GM23338 (cell line): Measurements from ENCODE around the gene LDLRAD3. TPM values are rescaled to one million over a fixed set of nuclear protein-coding genes. Genes with fewer than 3 reads are reported as not detected.

Source experiments
- ATAC-seq: fragments of 200-7000 bp; cut with Tn5 transposase; 3 replicates; pipeline ENCODE4 v1.9.1; 2020
- DNase-seq: peaks from one replicate; pipeline ENCODE4 v3.0.0-alpha.2; 2015; ENCODE audit warnings: low spot score
- H2AFZ ChIP-seq: fragments of 200-600 bp; sonication (generic); 2 replicates; pipeline ENCODE4 v1.8.0; 2016; ENCODE audit warnings: antibody characterized with exemption, mild to moderate bottlenecking, moderate library complexity
- H3F3A ChIP-seq: fragments of 200-600 bp; sonication (generic); replicated peaks from 2 replicates; pipeline ENCODE4 v1.8.0; 2017; ENCODE audit warnings: antibody characterized with exemption, mixed run types, low read depth
- H3K27ac ChIP-seq: fragments of 200-600 bp; sonication (generic); 2 replicates; pipeline ENCODE4 v1.6.1; 2016; ENCODE audit warnings: low read depth
- H3K27me3 ChIP-seq: fragments of 200-600 bp; sonication (generic); 2 replicates; pipeline ENCODE4 v1.8.0; 2016; ENCODE audit warnings: mild to moderate bottlenecking, mixed run types, moderate library complexity; ENCODE audit not compliant: insufficient read depth
- H3K36me3 ChIP-seq: fragments of 200-600 bp; sonication (generic); 2 replicates; pipeline ENCODE4 v1.8.0; 2016; ENCODE audit warnings: mild to moderate bottlenecking; ENCODE audit not compliant: insufficient read depth
- H3K4me1 ChIP-seq: fragments of 200-600 bp; sonication (generic); 2 replicates; pipeline ENCODE4 v1.8.0; 2016; ENCODE audit warnings: mild to moderate bottlenecking, moderate library complexity; ENCODE audit not compliant: insufficient read depth
- H3K4me2 ChIP-seq: fragments of 200-600 bp; sonication (generic); 2 replicates; pipeline ENCODE4 v1.7.1; 2017; ENCODE audit warnings: mixed run types
- H3K4me3 ChIP-seq: fragments of 200-600 bp; sonication (generic); 2 replicates; pipeline ENCODE4 v1.6.1; 2016; ENCODE audit warnings: mixed run types
- H3K79me2 ChIP-seq: fragments of 200-600 bp; sonication (generic); replicated peaks from 2 replicates; pipeline ENCODE4 v1.8.0; 2017; ENCODE audit warnings: mild to moderate bottlenecking; ENCODE audit not compliant: insufficient read depth
- H3K9me2 ChIP-seq: fragments of 200-600 bp; sonication (generic); 2 replicates; pipeline ENCODE4 v1.8.0; 2017; ENCODE audit not compliant: insufficient read depth
- H4K20me1 ChIP-seq: fragments of 200-600 bp; sonication (generic); replicated peaks from 2 replicates; pipeline ENCODE4 v1.8.0; 2017; ENCODE audit warnings: mild to moderate bottlenecking; ENCODE audit not compliant: insufficient read depth
- H3K27ac Mint-ChIP-seq: 2 replicates; pipeline ENCODE4 v1.8.0; 2020; ENCODE audit warnings: inconsistent platforms, mild to moderate bottlenecking, moderate library complexity, mixed read lengths
- H3K27me3 Mint-ChIP-seq: 3 replicates; pipeline ENCODE4 v1.8.0; 2022; ENCODE audit warnings: low read depth, mild to moderate bottlenecking, moderate library complexity, mixed read lengths, inconsistent platforms; ENCODE audit not compliant: insufficient read depth, poor library complexity
- H3K36me3 Mint-ChIP-seq: 3 replicates; pipeline ENCODE4 v1.8.0; 2021; ENCODE audit warnings: low read depth, mild to moderate bottlenecking, inconsistent platforms, moderate library complexity, mixed read lengths
- H3K4me1 Mint-ChIP-seq: 3 replicates; pipeline ENCODE4 v1.8.0; 2020; ENCODE audit warnings: mild to moderate bottlenecking, inconsistent platforms, mixed read lengths
- H3K4me3 Mint-ChIP-seq: 3 replicates; pipeline ENCODE4 v1.8.0; 2021; ENCODE audit warnings: moderate library complexity, mild to moderate bottlenecking, inconsistent platforms, mixed read lengths
- H3K9me3 Mint-ChIP-seq: 3 replicates; pipeline ENCODE4 v1.8.0; 2020; ENCODE audit warnings: moderate library complexity, mild to moderate bottlenecking, inconsistent platforms, mixed read lengths
- CREB1 ChIP-seq: fragments of 250-450 bp; sonication (Bioruptor Pico); IDR thresholded peaks from 2 replicates; pipeline ENCODE4 v1.5.0; 2020; ENCODE audit warnings: low read depth, mild to moderate bottlenecking, moderate library complexity
- CTCF ChIP-seq, 2 experiments: fragments of 200-600 bp in 1 of 2; sonication (generic) in 1 of 2; conservative IDR thresholded peaks; 2 replicates each; pipeline versions ENCODE4 v1.5.1 to v1.6.1; 2016 to 2017; ENCODE audit warnings: antibody characterized with exemption in 2 of 2, low read depth in 2 of 2, mild to moderate bottlenecking in 2 of 2, moderate library complexity in 1 of 2
- ETS1 ChIP-seq: IDR thresholded peaks from 2 replicates; pipeline ENCODE4 v1.6.1; 2016; ENCODE audit warnings: antibody characterized with exemption
- EZH2 ChIP-seq: fragments of 200-600 bp; sonication (generic); IDR thresholded peaks from one replicate; pipeline ENCODE4 v1.8.0; 2017; ENCODE audit warnings: antibody characterized with exemption, mild to moderate bottlenecking, low read depth; ENCODE audit not compliant: unreplicated experiment
- EZH2phosphoT487 ChIP-seq: fragments of 200-600 bp; sonication (generic); IDR thresholded peaks from one replicate; pipeline ENCODE4 v1.8.1; 2018; ENCODE audit warnings: antibody characterized with exemption; ENCODE audit not compliant: unreplicated experiment
- JUNB ChIP-seq: IDR thresholded peaks from one replicate; pipeline ENCODE4 v1.6.1; 2016; ENCODE audit warnings: antibody characterized with exemption; ENCODE audit not compliant: unreplicated experiment
- NANOG ChIP-seq: IDR thresholded peaks from 2 replicates; pipeline ENCODE4 v1.6.1; 2016; ENCODE audit warnings: antibody characterized with exemption, borderline replicate concordance
- POLR2AphosphoS5 ChIP-seq: IDR thresholded peaks from 2 replicates; pipeline ENCODE4 v1.6.1; 2016; ENCODE audit warnings: antibody characterized with exemption, low read depth
- REST ChIP-seq: IDR thresholded peaks from one replicate; pipeline ENCODE4 v1.6.1; 2018; ENCODE audit warnings: antibody characterized with exemption; ENCODE audit not compliant: unreplicated experiment
- STAT1 ChIP-seq: IDR thresholded peaks from one replicate; pipeline ENCODE4 v1.6.1; 2016; ENCODE audit warnings: antibody characterized with exemption; ENCODE audit not compliant: unreplicated experiment
- ZNF114 ChIP-seq: fragments of 250-450 bp; sonication (Bioruptor Pico); IDR thresholded peaks from 2 replicates; pipeline ENCODE4 v1.5.0; 2020; ENCODE audit warnings: mild to moderate bottlenecking, moderate library complexity
- ZNF331 ChIP-seq: fragments of 250-450 bp; sonication (Bioruptor Pico); IDR thresholded peaks from 2 replicates; pipeline ENCODE4 v1.5.0; 2020; ENCODE audit warnings: low read depth, mild to moderate bottlenecking, moderate library complexity
- ZNF462 ChIP-seq: fragments of 250-450 bp; sonication (Bioruptor Pico); IDR thresholded peaks from 2 replicates; pipeline ENCODE4 v1.5.0; 2020; ENCODE audit warnings: mild to moderate bottlenecking, moderate library complexity
- polyA plus RNA-seq: library from polyadenylated mRNA; unstranded; fragments of >200 nt; fragmentation: Nextera tagmentation; extraction: Ambion mirVana; gene quantifications from 2 replicates; pipeline ENCODE4 v1.2.1, GENCODE V29; 2016
- total RNA-seq: library from RNA; depleted of rRNA; stranded (reverse); fragments of >200 nt; shearing (Covaris generic); gene quantifications from 2 replicates; pipeline ENCODE4 v1.2.3, GENCODE V29; 2014

The LDLRAD3 gene
- total and polyA plus RNA-seq, 2 experiments from 2014 or later = 8.5 to 19.4 TPM

GRCh38 chr11:35934271-35934670, 9.6 kb upstream of the LDLRAD3 start:
- no peaks in the 10 kb centered on the region for H3K79me2 ChIP-seq
- no peaks in the 10 kb centered on the region for H4K20me1 ChIP-seq
- Mint-ChIP-seq H3K27me3 (peaks cover 5% of the 10 kb centered on the region), H3K4me3 (no peak overlapping the region), H3K27ac (no peak overlapping the region), H3K36me3 (no peaks in the 10 kb centered on the region), H3K4me1 (peaks cover 10% of the 10 kb centered on the region; the same call in 2 of the 3 replicates), H3K9me3 (no peaks in the 10 kb centered on the region)
- DNase-seq (no peak), ATAC-seq (no peak)
- H3K36me3 ChIP-seq = no peaks in the 10 kb centered on the region
- H3K27ac ChIP-seq = no peak overlapping the region
- H3K4me3 ChIP-seq = no peak overlapping the region
- H3K4me1 ChIP-seq = no peaks in the 10 kb centered on the region
- no peaks in the 10 kb centered on the region for H3F3A ChIP-seq
- no peak for TF ChIP-seq CTCF (conservative IDR thresholded peaks at IDR 0.05; ENCODE audit: low read depth in 2 of 2)
- TF ChIP-seq ETS1 = no peak
- TF ChIP-seq ZNF114 (CRISPR knock-in tag) = no peak
- TF ChIP-seq REST = no peak
- TF ChIP-seq ZNF462 (CRISPR knock-in tag) = no peak
- TF ChIP-seq EZH2phosphoT487 = no peak
- TF ChIP-seq STAT1 = no peak
- TF ChIP-seq EZH2 = no peak
- no peak for TF ChIP-seq NANOG
- no peak for TF ChIP-seq ZNF331 (CRISPR knock-in tag)
- TF ChIP-seq JUNB = no peak
- no peak for TF ChIP-seq CREB1 (CRISPR knock-in tag)
- TF ChIP-seq POLR2AphosphoS5 = no peak
- no peaks in the 10 kb centered on the region for H3K27me3 ChIP-seq
- H3K4me2 ChIP-seq = no peak overlapping the region
- H2AFZ ChIP-seq = no peak overlapping the region
- H3K9me2 ChIP-seq = no peaks in the 10 kb centered on the region
